ENCODE measurements around the gene PPM1H.
A peak's percentile ranks its signal among the peaks of the same experiment; 100 is the strongest.
"Not testable (repeated sequence)": the region's sequence is repeated elsewhere in the genome, so short reads cannot be mapped to it uniquely, and the experiment has no call there.

The PPM1H gene, protein sequence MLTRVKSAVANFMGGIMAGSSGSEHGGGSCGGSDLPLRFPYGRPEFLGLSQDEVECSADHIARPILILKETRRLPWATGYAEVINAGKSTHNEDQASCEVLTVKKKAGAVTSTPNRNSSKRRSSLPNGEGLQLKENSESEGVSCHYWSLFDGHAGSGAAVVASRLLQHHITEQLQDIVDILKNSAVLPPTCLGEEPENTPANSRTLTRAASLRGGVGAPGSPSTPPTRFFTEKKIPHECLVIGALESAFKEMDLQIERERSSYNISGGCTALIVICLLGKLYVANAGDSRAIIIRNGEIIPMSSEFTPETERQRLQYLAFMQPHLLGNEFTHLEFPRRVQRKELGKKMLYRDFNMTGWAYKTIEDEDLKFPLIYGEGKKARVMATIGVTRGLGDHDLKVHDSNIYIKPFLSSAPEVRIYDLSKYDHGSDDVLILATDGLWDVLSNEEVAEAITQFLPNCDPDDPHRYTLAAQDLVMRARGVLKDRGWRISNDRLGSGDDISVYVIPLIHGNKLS

GRCh38 chr12:62934799-62935674 is at the start of gene PPM1H:
Gene PPM1H (minus strand): TSS chr12:62935150. CDS start chr12:62934736, 414 bp downstream.
- Histone ChIP-seq H3K27ac (ENCODE audit: low read depth, low read length) (no peak within 1 kb of the TSS), H3K4me3 (ENCODE audit: low read length) (peak within 1 kb of the TSS; percentile 77), H3K4me1 (ENCODE audit: control insufficient read depth, insufficient read depth, low read length) (peaks cover 4% of the 10 kb centered on the region), H3K36me3 (ENCODE audit: control insufficient read depth, insufficient read depth, low read length) (no peaks in the 10 kb centered on the region), H3K9ac (ENCODE audit: low read length) (no peak within 1 kb of the TSS), H3K27me3 (ENCODE audit: control insufficient read depth, insufficient read depth, low read length) (peaks cover 4% of the 10 kb centered on the region)

GRCh38 chr12:62983594-62983993 is 48.6 kb upstream of the PPM1H start:
- Histone ChIP-seq H3K4me3 (ENCODE audit: low read length) (no peak overlapping the region), H3K27me3 (ENCODE audit: control insufficient read depth, insufficient read depth, low read length) (no peaks in the 10 kb centered on the region), H3K9ac (ENCODE audit: low read length) (no peak overlapping the region), H3K4me1 (ENCODE audit: control insufficient read depth, insufficient read depth, low read length) (no peaks in the 10 kb centered on the region), H3K36me3 (ENCODE audit: control insufficient read depth, insufficient read depth, low read length) (no peaks in the 10 kb centered on the region), H3K27ac (ENCODE audit: low read depth, low read length) (no peak overlapping the region)

DNA sequence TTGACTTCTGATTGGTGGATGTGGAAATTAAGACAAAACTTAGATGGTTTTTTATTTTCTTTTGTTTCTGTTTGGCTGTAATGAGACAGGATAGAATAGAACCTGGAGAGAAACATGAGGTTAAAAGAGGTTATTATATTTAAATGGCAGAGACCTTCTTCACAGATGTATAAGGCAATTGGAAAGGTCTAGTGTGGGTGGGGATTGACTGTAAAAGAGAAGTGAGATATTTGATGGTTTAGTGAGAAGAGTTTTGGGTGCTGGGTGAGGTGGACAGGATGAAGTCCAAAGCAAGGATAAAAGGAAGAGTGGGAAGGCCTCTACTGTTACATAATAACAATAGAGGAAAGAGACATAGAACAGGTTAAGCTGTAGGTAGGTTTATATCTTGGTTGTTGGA is 43.8 kb upstream of the PPM1H start:
- H3K36me3 ChIP-seq (ENCODE audit: control insufficient read depth, insufficient read depth, low read length) = no peaks in the 10 kb centered on the region
- H3K27me3 ChIP-seq (ENCODE audit: control insufficient read depth, insufficient read depth, low read length) = no peaks in the 10 kb centered on the region
- no peak overlapping the region for H3K27ac ChIP-seq (ENCODE audit: low read depth, low read length)
- no peaks in the 10 kb centered on the region for H3K4me1 ChIP-seq (ENCODE audit: control insufficient read depth, insufficient read depth, low read length)
- H3K4me3 ChIP-seq (ENCODE audit: low read length) = no peak overlapping the region
- no peak overlapping the region for H3K9ac ChIP-seq (ENCODE audit: low read length)

DNA sequence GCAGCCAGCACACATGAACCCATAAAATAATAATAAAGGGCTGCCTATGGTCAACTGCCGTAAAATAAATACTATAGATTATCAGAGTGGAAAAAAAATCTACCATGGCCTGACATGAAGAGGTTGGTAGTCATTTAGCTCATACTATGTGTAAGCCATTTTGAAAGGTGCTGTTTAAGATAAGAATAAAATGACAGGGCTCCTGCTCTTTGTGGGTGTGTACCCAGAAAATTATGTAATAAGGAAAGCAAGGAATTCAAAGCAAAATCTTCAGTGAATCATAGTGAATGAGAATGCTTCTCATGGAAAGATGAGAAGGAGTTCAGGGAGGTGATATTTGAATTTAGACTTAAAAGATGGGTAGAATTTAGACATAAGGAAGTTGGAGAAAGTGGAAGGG is 42.9 kb upstream of the PPM1H start:
- H3K9ac ChIP-seq (ENCODE audit: low read length) = no peak overlapping the region
- H3K27me3 ChIP-seq (ENCODE audit: control insufficient read depth, insufficient read depth, low read length) = no peaks in the 10 kb centered on the region
- H3K27ac ChIP-seq (ENCODE audit: low read depth, low read length) = no peak overlapping the region
- H3K4me3 ChIP-seq (ENCODE audit: low read length) = no peak overlapping the region
- no peaks in the 10 kb centered on the region for H3K36me3 ChIP-seq (ENCODE audit: control insufficient read depth, insufficient read depth, low read length)
- no peaks in the 10 kb centered on the region for H3K4me1 ChIP-seq (ENCODE audit: control insufficient read depth, insufficient read depth, low read length)

- Histone ChIP-seq H3K36me3 (ENCODE audit: control insufficient read depth, insufficient read depth, low read length) (no peaks in the 10 kb centered on the region), H3K9ac (ENCODE audit: low read length) (no peak overlapping the region), H3K4me1 (ENCODE audit: control insufficient read depth, insufficient read depth, low read length) (no peaks in the 10 kb centered on the region), H3K4me3 (ENCODE audit: low read length) (no peak overlapping the region), H3K27me3 (ENCODE audit: control insufficient read depth, insufficient read depth, low read length) (no peaks in the 10 kb centered on the region), H3K27ac (ENCODE audit: low read depth, low read length) (no peak overlapping the region)
These were observed 42.5 kb upstream of the PPM1H start for GRCh38 chr12:62977418-62977817.

GRCh38 chr12:62976110-62976662 is 41.2 kb upstream of the PPM1H start:
- Histone ChIP-seq H3K27me3 (ENCODE audit: control insufficient read depth, insufficient read depth, low read length) (no peaks in the 10 kb centered on the region), H3K27ac (ENCODE audit: low read depth, low read length) (no peak overlapping the region), H3K4me3 (ENCODE audit: low read length) (no peak overlapping the region), H3K36me3 (ENCODE audit: control insufficient read depth, insufficient read depth, low read length) (no peaks in the 10 kb centered on the region), H3K9ac (ENCODE audit: low read length) (no peak overlapping the region), H3K4me1 (ENCODE audit: control insufficient read depth, insufficient read depth, low read length) (no peaks in the 10 kb centered on the region)

DNA sequence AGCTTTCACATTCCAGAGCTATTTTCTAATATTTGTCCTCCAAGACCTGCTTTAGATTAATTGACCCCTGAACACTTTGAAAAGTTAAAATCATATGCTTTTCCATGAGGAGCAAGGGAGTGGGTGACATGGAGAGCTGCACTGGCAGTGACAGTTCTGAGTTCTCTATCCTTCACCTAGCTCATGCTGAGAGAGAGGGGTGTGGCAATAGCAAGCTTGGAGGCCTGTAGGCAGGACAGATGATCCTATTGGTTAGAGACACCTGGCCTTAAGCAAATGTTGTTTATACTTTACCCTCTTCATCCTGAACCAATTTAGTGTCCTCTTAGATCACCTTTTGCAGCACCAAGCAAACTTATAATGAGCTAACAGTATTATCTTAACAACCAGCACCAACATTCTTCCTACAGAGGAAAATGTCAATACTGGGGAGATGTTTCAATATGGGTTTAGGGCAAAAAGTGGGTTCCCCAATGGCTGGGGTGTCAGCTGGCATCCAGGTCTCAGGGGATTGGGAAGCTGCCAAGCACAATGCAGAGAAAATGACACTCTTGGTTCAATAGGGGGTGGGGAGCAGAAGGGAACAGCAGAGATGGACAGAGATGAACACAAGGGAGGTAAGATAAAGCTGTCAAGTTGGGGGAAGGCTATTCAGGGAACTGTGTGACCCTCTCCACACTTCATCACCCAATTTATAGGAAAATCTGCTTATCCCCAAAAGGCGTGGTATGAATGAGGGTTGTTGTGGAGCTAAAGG is 37.0 kb upstream of the PPM1H start:
- Histone ChIP-seq H3K27me3 (ENCODE audit: control insufficient read depth, insufficient read depth, low read length) (no peaks in the 10 kb centered on the region), H3K9ac (ENCODE audit: low read length) (no peak overlapping the region), H3K36me3 (ENCODE audit: control insufficient read depth, insufficient read depth, low read length) (no peaks in the 10 kb centered on the region), H3K27ac (ENCODE audit: low read depth, low read length) (no peak overlapping the region), H3K4me3 (ENCODE audit: low read length) (no peak overlapping the region), H3K4me1 (ENCODE audit: control insufficient read depth, insufficient read depth, low read length) (no peaks in the 10 kb centered on the region)

DNA sequence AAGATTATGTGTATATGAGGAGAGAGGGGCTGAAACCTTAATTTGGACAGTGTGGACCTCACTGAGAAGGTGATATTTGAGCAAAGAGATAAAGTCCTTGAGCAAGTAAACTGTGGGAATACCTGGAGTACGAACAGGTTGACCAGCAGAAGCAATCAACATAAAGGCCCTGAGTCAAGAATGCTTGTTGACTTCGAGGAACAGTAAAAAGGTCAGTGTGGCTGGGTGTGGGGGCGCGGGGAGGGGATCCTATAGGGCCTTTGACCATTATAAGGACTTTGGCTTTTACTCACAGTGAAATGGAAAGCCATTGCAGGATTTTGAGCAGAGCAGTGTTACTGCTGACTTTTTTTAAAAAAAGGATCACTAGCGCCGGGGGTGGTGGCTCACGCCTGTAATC is 34.7 kb upstream of the PPM1H start:
- no peak overlapping the region for H3K4me3 ChIP-seq (ENCODE audit: low read length)
- no peaks in the 10 kb centered on the region for H3K27me3 ChIP-seq (ENCODE audit: control insufficient read depth, insufficient read depth, low read length)
- no peaks in the 10 kb centered on the region for H3K36me3 ChIP-seq (ENCODE audit: control insufficient read depth, insufficient read depth, low read length)
- no peak overlapping the region for H3K27ac ChIP-seq (ENCODE audit: low read depth, low read length)
- H3K9ac ChIP-seq (ENCODE audit: low read length) = no peak overlapping the region
- no peaks in the 10 kb centered on the region for H3K4me1 ChIP-seq (ENCODE audit: control insufficient read depth, insufficient read depth, low read length)

DNA sequence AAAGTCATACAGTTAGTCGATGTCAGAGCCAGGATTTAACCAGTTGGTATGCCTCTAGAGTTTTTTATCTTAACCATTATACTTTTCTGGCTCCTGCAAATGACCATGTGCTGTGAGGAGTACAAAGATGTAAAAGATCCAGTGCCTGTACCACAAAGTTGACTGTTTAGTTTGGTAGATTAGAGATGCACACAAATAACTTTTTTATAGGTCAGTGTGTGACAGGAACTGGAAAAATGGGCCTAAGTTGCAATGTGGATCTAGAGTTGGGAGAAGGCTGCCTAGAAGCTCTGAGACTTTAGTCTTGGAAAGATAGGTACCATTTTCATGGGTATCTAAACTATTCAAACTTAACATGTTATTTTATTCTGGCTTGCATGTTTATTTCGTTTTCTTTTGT is 32.8 kb upstream of the PPM1H start:
- Histone ChIP-seq H3K4me1 (ENCODE audit: control insufficient read depth, insufficient read depth, low read length) (no peaks in the 10 kb centered on the region), H3K27me3 (ENCODE audit: control insufficient read depth, insufficient read depth, low read length) (no peaks in the 10 kb centered on the region), H3K36me3 (ENCODE audit: control insufficient read depth, insufficient read depth, low read length) (no peaks in the 10 kb centered on the region), H3K9ac (ENCODE audit: low read length) (no peak overlapping the region), H3K27ac (ENCODE audit: low read depth, low read length) (no peak overlapping the region), H3K4me3 (ENCODE audit: low read length) (no peak overlapping the region)

DNA sequence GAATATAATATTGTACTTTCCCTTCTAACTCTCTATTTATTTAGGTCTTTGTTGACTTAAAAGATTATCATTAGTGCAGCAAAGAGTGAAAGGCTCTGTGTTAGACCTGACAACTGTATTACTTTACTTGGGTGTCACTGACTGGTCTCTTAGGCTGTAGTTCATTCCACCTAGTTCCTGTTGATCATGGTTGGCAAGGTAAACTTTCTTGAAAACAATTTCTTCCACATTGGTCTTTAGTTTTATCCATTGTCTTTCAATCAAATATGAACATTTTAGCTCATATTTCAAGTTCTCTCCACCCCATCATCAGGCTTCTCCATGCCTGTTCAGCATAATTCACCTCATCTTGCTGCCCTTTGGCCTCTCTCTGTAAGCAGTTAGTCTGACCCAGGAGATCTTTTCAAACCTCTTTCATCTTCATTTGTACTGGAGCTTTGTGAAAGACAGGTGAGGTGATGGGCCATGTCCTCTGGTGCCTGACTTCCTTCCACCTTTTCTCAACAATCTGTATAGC is 32.1 kb upstream of the PPM1H start:
- Histone ChIP-seq H3K9ac (ENCODE audit: low read length) (no peak overlapping the region), H3K36me3 (ENCODE audit: control insufficient read depth, insufficient read depth, low read length) (no peaks in the 10 kb centered on the region)

DNA sequence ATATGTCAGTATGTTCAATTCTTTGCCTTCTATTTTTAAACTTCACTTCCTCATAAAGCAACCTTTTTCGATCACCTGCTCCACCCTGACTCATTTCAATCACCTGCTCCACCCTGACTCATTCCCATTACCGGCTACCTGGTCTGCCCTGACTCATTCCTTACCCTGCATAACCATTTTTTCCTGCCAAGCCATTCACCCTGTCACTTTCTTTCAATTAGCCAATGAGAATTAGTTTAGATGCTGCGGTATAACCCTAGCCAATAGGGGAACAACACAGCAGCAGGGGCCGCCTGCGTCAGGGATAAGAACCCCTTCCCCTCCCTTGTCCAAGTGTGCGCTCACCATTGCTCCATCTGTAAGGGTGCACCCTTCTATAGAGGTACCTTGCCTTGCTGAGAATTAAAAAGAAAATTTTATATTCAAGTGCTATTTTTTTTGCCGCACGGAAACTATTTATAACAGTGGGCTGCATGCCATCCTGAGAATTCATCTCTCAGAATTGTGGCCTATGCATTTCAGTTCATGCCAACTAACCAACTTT is 31.6 kb upstream of the PPM1H start:
- H3K36me3 ChIP-seq (ENCODE audit: control insufficient read depth, insufficient read depth, low read length); H3K27me3 ChIP-seq (ENCODE audit: control insufficient read depth, insufficient read depth, low read length); H3K27ac ChIP-seq (ENCODE audit: low read depth, low read length); H3K9ac ChIP-seq (ENCODE audit: low read length); H3K4me1 ChIP-seq (ENCODE audit: control insufficient read depth, insufficient read depth, low read length); H3K4me3 ChIP-seq (ENCODE audit: low read length): not testable (repeated sequence)

More for the DNA sequence above, 32.1 kb upstream of the PPM1H start:
- Histone ChIP-seq H3K27ac (ENCODE audit: low read depth, low read length) (no peak overlapping the region), H3K4me3 (ENCODE audit: low read length) (no peak overlapping the region), H3K27me3 (ENCODE audit: control insufficient read depth, insufficient read depth, low read length) (no peaks in the 10 kb centered on the region), H3K4me1 (ENCODE audit: control insufficient read depth, insufficient read depth, low read length) (no peaks in the 10 kb centered on the region)
